Pancreas (tissue), 10 donors: Measurements from ENCODE around the gene RBM5. TPM values are rescaled to one million over a fixed set of nuclear protein-coding genes. Genes with fewer than 3 reads are reported as not detected.

ENCODE experiments used
- ATAC-seq, 4 donors: fragments of 200-7000 bp; cut with Tn5 transposase; one replicate each; pipeline versions ENCODE4 v1.8.0 to v1.9.1; 2020; ENCODE audit warnings: mild to moderate bottlenecking in 4 of 4, moderate library complexity in 4 of 4
- DNase-seq, 6 donors: peaks; one replicate each; pipeline ENCODE4 v3.0.0-alpha.2; 2020
- FAIRE-seq: peaks from 2 replicates; lab custom pipeline; 2012; peaks lifted over from hg19 to GRCh38; lab: Jason Lieb, UNC
- H3K27ac ChIP-seq, 4 donors: fragments of 200-600 bp; sonication (generic); 1 replicate in 3 of 4; 2 replicates in 1 of 4; pipeline versions ENCODE4 v1.5.0 to v1.8.0; 2020
- H3K27me3 ChIP-seq, 4 donors: fragments of 200-600 bp; one replicate each; pipeline ENCODE4 v1.8.0; 2021
- H3K36me3 ChIP-seq, 3 donors: fragments of 200-600 bp; sonication (generic) in 1 of 3; one replicate each; pipeline versions ENCODE4 v1.5.0 to v1.8.0; 2020 to 2021
- H3K4me1 ChIP-seq, 3 donors: fragments of 200-600 bp; one replicate each; pipeline ENCODE4 v1.8.0; 2021
- H3K4me3 ChIP-seq, 4 donors: fragments of 200-600 bp; sonication (generic) in 2 of 4; one replicate each; pipeline versions ENCODE4 v1.5.0 to v1.8.0; 2020 to 2021
- H3K9me3 ChIP-seq, 4 donors: fragments of 200-600 bp; one replicate each; pipeline ENCODE4 v1.8.0; 2021
- CTCF ChIP-seq, 4 donors: fragments of 200-600 bp; sonication (generic) in 3 of 4; IDR thresholded peaks; one replicate each; pipeline versions ENCODE4 v1.5.0 to v1.8.0; 2021; ENCODE audit warnings: antibody characterized with exemption in 4 of 4
- WGBS, 2 donors: extraction: QIAGEN DNeasy Blood & Tissue Kit; methylation state at CpG; one replicate each; pipeline ENCODE4 v1.1.7; 2013; 5-methylcytosine and 5-hydroxymethylcytosine counted together
- intact Hi-C, 3 donors: fragments of 100-400 bp; cut with DNase I; formaldehyde crosslinking; loops; one replicate each; pipeline versions ENCODE4 v1.11.1 to v1.14.2; 2022
- polyA plus RNA-seq, 2 donors: library from polyadenylated mRNA; stranded (reverse); fragments of 200-250 nt; gene quantifications; one replicate each; pipeline ENCODE4 v1.2.3, GENCODE V29; 2013
- total RNA-seq, 6 donors: library from RNA; stranded (reverse); fragmentation: NEBNext Ultra II Directional in 4 of 6; extraction: Animal tissue kit (Norgen Biotek cat#: 25700) in 4 of 6; gene quantifications; one replicate each; pipeline versions ENCODE4 v1.2.1 to v1.2.4, GENCODE V29; 2021 to 2023
- donor health status: healthy with polysubstance abuse.
- donor health status: DM: no; HTN: no; CAD: no; lungs with moderate emphysema.
- donor health status: DM: no; HTN: no; CAD: no.
- donor health status: control.
- donor health status: control.
- donor health status: Bipolar disorder and iron deficiency.
- donor health status: DM: yes; HTN: yes; CAD: no.
- donor health status: DM: no; HTN: no; CAD: no.
- donor health status: DM: no; HTN: no; CAD: no.
- donor health status: DM: yes; HTN: yes; CAD: no.

Gene RBM5
- total and polyA plus RNA-seq, 8 donors = 42.5 to 186 (median 69.6) TPM

DNA sequence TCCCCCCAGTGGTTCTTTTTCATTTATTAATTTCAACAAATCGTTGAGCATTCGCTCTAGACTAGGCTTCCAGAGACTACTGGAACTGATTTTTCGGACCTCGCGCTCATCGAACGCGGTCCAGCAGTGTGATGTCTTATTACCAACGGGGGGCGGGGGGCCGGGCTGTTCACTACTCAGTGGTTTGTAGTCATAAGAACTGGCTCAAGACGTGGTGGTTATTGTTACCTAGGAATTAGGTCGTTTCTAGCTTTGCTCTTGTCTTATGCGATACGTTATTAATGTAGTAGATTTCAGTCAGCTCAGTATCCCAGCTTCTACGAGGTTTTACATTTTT, 858 bp downstream of the RBM5 start:
- DNase-seq (no peak), ATAC-seq (peak; percentile 20 to 36 (median 27)), FAIRE-seq (no peak)
- peaks cover 6 to 14% (median 14%) of the 10 kb centered on the region in 3 donors for H3K4me1 ChIP-seq
- H3K9me3 ChIP-seq = no peaks in the 10 kb centered on the region
- peak overlapping the region in 3 of 4 donors; percentile 88 to 96 (median 90) for H3K27ac ChIP-seq
- no peaks in the 10 kb centered on the region for H3K27me3 ChIP-seq
- intact Hi-C loops = no loop called here
- H3K36me3 ChIP-seq = peaks cover 0 to 40% (median 19%) of the 10 kb centered on the region in 3 donors
- H3K4me3 ChIP-seq = peak overlapping the region; percentile 58 to 99 (median 96)
- TF ChIP-seq CTCF (IDR thresholded peaks at IDR 0.05) = no peak
- WGBS, 2 donors = 1% methylated on average over 16 of the region's 16 CpGs

DNA sequence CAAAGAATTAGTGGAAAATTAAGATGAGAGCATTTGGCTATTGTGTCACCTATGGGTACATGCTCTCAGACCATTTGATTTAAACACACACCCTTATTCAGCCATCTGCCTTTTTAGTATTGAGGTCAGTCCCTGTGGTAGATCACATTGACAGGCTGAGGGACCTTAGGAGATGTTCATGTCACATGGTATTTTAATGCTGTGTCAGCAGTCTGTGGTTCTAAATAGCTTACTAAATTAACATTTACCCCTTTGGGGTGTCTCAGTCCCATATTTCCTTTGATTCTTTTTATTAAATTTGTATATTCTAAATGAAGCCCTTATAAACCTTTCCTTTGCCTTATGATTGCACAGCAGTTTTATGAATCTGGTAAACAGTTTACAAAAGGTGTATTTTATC, 2.3 kb downstream of the RBM5 start:
- ATAC-seq (no peak), FAIRE-seq (no peak), DNase-seq (no peak)
- H3K27ac ChIP-seq = no peak overlapping the region
- peaks cover 6 to 17% (median 14%) of the 10 kb centered on the region in 3 donors for H3K4me1 ChIP-seq
- H3K27me3 ChIP-seq = no peaks in the 10 kb centered on the region
- intact Hi-C loops = no loop called here
- no peak for TF ChIP-seq CTCF (IDR thresholded peaks at IDR 0.05)
- H3K4me3 ChIP-seq = peak overlapping the region in 1 of 4 donors; percentile 96
- no peaks in the 10 kb centered on the region for H3K9me3 ChIP-seq
- peaks cover 0 to 54% (median 33%) of the 10 kb centered on the region in 3 donors for H3K36me3 ChIP-seq

DNA sequence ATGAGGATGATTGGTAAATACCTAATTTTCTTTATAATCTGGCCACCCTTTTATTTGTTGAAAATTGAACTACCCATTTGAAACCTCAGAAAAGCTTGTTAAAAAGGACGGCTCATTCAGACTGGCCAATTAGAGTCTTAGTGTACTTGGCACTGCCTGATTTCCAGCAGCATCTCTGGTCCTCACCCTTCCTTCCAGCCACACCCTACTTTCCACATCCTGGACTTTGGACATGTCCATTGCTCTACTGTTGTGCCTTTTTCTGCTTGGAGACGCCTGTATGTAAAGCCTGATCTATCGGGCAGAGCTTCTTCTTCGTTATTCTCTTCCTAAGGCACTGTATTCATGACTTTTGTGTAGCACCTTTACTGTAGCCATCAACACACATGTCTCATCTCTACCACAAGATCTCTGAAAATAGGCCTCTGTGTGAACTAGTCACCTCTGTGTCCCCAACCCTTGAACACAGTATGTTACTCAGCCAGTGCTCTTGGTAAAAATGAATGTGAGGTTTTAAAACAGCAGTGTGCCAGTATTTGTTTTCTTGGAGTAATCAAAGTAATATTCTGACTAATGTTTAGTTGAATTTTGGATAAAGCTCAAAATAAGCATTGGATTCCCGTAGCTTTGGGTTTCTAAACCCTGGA, 6.8 kb downstream of the RBM5 start:
- Histone ChIP-seq H3K9me3 (no peaks in the 10 kb centered on the region), H3K27ac (no peak overlapping the region), H3K4me1 (peaks cover 6 to 12% (median 11%) of the 10 kb centered on the region in 3 donors), H3K36me3 (peaks cover 4 to 99% (median 52%) of the 10 kb centered on the region in 3 donors), H3K27me3 (no peaks in the 10 kb centered on the region), H3K4me3 (no peak overlapping the region)
- no peak for DNase-seq
- intact Hi-C loops = no loop called here
- ATAC-seq = peak in 1 of 4 donors; percentile 35
- WGBS, 2 donors = 82 to 84% methylated on average over 5 of the region's 5 CpGs
- no peak for TF ChIP-seq CTCF (IDR thresholded peaks at IDR 0.05)
- no peak for FAIRE-seq

DNA sequence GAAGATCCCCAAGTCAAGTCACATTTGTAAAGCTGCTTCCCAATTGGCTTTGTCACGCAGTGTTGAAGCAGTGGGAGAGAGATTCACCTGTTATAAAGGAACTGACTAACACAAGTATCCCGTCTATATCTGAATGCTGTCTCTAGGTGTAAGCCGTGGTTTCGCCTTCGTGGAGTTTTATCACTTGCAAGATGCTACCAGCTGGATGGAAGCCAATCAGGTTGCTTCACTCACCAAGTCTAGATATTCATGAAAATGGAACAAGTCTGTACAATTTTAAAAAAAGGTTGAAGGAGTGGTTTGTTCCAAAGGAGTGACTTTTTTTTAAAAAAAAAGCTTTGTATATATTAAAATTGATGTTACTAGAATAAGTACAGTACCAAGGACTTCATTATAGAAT, 11.7 kb downstream of the RBM5 start:
- H3K27me3 ChIP-seq = no peaks in the 10 kb centered on the region
- no peak for ATAC-seq
- FAIRE-seq = no peak
- H3K36me3 ChIP-seq = peaks cover 4 to 100% (median 67%) of the 10 kb centered on the region in 3 donors
- no peak overlapping the region for H3K27ac ChIP-seq
- DNase-seq = no peak
- intact Hi-C loops = no loop called here
- no peak overlapping the region for H3K4me3 ChIP-seq
- TF ChIP-seq CTCF (IDR thresholded peaks at IDR 0.05) = no peak
- no peaks in the 10 kb centered on the region for H3K9me3 ChIP-seq
- 85 to 86% methylated on average over 5 of the region's 5 CpGs for WGBS, 2 donors
- H3K4me1 ChIP-seq = no peaks in the 10 kb centered on the region
